ENCODE measurements around the gene HOXC10.

HOXC10 gene

DNA sequence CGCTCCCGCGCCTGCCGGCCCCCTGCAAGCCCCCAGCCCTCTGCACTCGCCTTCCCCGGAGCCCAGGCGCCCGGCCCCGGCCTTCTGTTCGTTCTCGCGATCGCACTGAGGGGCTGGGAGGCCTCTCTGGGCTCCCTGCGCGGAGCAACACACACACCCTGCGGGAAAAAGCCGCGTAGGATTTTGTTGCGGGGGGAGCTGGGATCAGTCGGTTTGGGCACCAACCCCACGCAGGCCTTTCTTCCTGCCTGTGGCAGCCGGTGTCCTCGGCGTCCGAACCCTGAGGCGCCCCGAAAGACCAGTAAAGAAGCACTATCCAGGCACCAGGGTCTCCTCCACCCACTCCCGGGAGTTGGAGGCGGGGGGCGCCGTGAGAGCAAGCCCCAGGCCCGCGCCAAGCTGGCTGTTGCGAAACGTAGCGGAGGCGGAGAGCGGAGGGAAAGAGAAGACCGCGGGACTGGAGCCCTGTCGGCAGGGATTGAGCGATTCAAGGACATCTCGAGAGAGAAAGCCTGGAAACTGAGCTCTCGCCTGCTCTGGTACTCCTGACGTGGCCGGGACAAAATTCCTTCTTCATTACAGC, 46.0 kb downstream of the HOXC10 start:
- no peak for DNase-seq

DNA sequence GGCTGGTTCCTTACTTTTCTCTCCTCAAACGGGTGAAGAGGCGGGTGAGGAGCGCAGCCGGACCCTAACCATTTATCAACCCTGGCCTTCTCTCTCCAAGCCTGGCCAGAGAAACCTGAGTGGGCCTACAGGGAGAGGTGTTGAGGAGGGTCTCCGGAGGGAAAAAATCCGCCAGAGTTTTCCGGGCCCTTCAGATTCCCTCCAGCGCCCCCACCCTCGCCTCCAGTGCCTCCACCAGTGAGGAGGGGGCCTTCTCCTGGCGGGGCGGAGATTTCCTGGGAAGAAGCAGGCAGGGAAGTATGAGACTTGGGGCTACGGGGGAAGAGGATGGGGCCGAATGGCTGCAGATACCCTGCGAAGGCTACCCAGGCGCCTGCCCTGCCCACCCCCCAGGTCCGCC, 46.5 kb downstream of the HOXC10 start:
- no peak for DNase-seq

DNA sequence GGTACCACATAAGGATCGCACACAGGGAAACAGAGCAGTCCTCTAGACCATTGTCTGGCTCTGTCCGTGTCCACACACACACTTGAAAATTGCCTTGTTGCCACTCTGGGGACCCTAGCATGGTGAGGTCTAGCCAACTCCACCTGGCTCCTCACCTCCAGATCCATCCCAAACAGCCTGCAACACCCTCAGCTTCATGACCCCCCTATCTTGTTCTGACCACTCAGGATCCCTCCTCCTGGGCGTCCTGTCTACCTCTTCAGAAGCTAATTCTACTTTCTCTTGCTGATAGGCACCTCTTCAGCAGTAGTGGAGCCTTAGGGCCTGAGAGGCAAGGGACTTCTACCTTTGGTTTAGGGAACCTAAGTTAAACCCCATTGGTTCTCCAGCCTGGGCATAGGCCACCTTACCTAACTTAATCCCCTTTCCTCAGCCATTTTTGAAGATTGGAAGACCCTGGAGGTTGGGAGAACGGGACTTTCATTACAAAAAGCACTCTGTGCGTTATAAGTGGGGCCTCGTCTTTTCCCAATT, 47.2 kb downstream of the HOXC10 start:
- DNase-seq = no peak

DNA sequence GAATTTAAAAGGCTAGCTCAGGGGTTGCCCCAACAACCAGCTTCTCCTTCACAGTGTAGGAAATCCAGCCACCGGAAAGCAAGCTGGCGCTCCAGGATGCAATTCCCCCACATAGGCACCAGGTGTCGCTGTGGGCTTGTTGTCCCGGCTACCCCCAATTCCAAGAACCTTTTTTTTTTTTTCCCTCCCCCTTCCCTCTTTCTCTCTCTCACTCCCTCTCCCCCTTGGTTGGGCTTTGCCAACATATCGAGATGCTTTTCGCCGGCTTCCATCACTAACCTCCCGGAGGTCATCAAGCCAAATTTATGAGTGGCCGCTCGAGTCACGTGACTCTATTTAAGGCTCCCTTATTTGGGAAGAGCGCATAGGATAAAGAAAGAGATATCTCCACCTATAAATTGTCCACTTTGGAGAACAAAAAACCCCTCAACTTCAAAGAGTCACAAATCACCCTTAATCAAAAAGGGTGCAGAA, 47.7 kb downstream of the HOXC10 start, which contains the start of gene HOXC5:
TSS of gene HOXC5 (plus strand) at position 424 of the 474 bp plus-strand sequence. CDS start 73 bp downstream, outside the sequence.
- no peak for DNase-seq

DNA sequence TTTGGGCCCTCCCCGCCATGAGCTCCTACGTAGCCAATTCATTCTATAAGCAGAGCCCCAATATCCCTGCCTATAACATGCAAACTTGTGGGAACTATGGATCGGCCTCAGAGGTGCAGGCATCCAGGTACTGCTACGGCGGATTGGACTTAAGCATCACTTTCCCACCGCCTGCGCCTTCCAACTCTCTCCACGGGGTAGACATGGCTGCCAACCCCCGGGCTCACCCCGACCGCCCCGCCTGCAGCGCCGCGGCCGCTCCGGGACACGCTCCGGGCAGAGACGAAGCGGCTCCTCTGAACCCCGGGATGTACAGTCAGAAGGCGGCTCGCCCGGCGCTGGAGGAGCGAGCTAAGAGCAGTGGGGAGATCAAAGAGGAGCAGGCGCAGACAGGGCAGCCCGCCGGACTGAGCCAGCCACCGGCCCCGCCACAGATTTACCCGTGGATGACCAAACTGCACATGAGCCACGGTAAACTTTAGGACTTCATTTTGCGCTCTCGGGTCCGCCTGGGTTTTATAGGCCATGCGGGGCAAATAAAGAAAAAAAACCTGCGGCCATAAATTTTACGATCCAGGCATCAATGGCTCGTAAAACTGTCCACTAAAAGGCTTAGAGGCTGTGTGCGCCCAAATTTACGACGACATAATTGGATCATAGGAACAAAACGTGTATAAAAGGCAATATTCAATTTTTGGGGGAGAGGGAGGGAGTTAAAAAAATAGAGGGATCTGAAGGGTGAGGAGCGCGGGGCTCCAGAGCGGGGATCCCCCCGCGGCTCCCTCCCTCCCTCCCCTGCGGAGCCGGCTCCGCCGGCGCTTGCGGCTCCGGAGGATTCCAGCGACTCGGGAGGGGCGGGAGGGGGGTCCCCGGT, 48.4 kb downstream of the HOXC10 start:
- DNase-seq = no peak

DNA sequence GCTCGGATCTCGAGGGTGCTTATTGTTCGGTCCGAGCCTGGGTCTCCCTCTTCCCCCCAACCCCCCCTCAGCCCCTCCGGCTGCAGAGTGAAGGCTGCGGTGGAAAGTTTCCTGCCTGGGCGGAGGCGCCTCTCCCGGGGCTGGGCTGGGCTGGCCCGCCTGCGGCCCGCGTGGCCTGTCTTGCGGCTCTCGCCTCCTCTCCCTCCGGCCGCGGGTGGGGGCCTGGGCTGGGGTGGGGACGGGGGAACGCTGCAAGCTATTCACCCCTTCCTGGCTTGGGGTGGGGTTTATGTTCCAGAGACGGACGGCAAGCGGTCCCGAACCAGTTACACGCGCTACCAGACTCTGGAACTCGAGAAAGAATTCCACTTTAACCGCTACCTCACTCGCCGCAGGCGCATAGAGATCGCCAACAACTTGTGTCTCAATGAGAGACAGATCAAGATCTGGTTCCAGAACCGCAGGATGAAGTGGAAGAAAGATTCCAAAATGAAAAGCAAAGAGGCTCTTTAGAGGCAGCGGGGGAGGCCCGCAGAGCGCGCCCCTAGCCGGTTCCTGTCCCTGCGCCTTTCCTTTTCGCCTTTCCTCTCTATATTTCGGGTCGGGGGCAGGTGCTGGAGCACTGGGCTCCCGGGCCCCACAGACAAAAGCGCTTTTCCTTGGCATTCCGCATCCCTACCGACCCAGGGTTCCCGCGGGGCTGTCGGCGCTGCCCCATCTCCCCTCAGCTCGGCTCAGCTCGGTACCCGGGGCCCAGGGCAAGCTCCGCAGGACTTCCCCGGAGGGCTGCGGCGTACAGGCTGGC, 49.2 kb downstream of the HOXC10 start:
- no peak for DNase-seq

DNA sequence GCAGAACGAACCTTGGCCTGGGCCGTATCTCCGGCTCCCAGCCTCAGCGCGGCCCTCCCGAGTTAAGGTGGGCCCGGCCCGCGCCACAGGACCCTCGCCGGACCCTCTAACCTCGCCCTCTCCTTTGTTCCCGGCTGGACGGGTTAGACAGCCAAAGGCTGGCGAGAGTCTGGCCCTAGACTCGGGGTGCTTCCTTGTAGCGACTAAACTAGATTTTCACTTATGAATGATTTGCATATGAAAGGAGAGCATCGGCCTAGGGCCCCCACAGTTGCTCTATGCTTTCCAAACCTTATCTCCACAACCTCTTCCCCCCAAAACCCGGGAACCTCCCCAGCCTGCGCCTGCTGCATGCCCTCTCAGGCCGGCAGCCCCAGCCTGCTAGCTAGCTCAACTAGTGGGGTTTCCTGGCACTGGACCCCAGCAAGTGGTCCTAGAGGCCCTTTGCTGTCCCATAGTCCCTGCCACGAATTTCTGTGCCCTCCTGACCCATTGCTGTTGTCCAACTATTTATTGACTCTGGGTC, 49.9 kb downstream of the HOXC10 start:
- no peak for DNase-seq

DNA sequence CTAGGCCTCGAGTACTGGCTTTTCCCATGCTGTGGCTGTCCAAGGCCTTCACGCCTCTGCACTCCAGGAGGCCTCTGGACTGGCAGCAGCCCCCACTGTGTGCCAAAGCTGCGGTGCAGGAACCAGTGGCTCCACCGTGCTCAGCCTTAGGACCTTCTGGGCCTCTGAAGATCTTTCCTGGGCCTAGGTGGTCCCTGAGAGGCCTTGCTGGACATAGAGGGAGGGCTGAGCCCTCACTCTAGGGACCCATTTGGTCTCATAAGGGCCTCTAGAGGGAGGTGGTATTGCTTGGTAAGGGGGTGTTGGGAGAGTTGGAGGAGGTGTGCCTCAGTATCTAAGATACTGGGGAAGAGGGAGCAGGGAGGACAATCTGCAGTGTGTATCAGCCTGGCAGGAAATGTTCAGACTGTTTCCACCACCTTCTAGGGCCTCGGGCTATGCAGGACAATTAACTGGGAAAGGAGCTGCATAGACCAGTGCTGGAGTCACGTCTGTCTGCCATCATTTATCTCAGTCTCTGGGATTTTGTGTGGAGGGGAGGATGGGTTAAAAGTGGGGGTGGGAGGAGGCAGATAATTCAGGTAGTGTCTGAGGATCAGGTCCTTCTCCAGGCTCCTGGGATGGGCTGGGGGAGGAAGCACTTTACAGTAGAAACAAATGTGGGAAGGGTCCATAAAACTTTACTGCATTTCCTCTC, 50.8 kb downstream of the HOXC10 start:
- no peak for DNase-seq

DNA sequence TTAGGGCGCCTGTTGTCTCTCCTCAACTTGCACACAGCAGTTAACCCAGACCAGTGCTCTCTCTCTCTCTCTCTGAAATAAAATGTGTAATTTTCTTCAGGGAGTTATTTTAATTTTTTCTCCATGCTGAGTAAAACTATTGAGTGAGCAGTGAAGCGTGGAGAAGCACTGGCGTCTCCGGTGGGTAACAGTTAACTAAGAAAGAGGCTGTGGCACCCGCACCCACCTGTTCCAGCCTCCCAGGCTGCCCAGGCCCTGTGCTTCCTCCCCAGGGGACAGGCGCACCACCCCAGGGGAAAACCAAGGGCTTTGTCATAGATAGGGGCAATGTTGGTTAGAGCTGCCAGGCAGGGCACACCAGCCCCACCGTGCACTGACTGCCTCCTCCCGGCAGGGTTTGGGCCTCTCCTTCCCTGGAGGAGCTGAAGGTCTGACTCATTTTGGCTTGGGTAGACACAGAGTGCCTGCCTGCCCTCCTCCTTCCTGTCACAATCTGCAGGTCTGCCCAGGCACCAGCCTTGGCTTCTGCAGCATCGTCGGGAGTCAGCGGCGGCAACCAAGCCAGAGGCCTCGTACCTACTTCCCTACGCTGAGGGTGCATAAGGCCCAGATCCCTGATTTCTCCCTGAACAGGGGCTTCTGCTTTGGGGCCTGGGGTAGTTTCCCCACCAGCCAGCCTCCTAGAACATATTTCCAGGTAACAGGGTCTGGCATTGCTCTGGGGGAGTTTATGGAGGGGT, 51.8 kb downstream of the HOXC10 start:
- no peak for DNase-seq

DNA sequence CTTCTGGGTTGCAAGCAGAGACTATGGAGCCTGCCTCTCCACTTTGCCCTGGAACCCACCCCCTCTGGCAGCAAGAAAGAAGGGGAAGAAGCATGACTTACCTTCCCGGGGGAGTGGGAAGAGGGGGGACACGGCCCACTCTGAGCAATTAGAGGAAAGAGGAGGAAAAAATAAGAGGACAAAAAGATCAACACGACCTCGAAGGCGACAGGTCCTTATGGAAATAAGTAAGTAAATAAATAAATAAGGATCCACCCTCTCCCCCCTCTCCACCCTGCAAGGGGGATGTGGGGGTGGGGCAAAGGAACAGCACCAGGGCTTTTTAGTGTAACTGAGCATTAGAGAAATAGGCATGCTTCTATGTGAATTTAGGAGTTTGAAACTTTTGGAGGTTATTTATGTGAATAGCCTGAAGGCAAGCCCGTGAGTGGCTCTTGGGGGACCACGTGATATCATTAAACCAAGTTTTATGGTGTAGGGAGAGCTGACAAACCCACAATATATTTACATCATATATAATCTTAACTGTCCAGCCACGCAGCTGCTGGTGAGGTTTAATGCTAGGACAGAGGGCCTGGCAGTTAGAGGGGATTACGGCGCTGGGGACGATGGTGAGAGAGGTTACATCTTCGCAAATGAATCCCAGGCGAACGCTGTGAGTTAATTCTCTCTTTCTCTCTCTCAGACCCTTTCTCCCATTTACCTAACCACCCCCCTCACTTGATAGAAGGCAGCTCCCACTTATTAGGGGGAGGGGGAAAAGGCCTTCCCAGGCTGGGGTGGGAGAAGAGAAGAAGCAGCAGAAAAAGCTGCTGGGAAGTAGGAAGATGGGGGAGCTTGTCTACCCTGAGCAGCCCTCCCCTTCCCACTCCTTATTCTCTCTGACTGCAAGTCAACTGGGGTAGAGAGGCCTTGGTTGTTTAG, 52.7 kb downstream of the HOXC10 start:
- DNase-seq = no peak

DNA sequence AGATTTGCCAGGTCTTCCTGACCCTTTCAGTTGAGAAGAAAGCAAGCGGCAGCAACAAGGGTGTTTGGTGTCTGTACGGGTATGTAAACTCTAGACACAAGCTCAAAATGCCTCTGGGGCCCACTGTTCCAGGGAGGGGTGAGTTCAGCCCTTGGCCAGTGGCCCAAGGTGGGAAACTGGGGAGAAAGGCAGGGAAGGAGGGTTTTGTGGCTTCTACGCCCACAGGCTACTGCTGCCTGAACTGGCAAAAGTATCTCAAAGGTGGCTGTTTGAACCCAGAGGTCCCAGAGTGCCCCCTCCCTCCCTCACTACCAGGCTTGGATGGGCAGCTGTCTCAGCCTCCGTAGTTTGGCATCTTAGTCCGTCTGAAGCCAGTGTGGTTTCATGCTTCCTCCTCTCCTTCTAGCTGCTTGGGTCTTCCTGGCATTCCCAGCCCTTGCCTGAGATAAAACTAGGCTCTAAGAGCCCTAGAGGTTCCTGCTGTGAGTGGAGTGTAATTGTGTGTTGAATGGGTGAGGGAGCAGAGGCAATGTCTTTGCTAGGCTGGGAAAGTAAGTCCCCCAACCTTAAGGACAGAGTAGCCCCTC, 53.4 kb downstream of the HOXC10 start:
- no peak for DNase-seq

DNA sequence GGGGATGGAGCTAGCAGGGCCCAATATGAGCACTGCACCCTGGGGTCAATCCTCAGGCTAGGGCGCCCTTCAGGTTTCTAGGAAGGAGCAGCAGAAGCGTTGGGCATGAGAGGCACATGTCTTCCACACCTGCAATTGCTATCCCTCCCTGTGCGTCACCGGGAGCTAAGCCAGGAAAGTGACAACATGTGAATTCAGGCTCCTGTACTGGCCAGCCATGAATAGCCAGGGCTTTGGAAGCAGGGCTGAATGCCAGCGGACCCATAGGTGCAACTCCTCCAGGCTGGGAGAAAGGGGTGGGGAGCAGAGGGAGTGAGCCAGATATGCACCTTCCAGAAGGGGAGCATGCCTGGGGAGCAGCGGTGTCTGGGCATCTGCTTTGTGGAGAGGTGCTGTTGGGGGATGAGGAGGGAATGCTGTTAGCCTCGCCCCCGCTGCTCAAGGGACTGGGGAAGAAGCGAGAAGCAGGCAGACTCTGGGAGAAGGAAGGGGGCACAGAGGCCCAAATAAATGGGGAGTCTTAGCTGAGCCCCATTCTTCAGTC, 54.0 kb downstream of the HOXC10 start:
- DNase-seq = no peak

DNA sequence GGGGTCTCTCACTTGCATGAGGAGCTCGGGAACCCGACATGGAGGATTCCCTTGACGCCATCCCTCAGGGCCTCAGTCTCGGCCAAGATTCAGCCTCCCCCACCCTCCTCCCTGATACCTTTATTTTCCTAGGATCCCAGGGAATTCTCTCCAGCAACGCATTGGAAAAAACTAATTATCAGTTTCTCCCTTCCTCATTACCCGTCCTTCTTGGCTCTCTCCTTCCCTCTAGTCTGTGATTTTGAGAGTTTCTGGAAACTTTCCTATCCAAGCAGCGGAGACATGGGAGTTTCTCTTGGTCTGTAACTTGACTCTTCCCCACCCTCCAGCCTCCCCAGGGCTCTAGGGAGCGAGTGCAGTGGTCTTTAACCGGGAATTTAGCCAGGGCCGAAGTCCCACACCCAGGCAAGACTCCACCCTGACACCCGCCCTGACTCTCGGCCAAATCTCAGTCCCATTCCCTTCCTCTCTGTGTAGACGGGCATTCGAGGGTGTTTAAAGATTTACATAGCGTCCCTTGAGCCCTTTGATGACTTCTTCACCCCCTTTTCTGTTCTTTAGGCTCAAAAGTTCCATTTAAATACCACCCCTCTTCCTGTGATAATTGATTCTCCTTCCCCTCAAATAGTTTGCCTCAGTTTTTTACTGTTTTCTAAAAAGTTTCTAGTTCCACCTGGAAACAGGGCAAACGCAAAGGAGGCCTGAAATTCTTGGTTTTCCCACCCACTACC, 54.6 kb downstream of the HOXC10 start:
- DNase-seq = no peak

Data from SIG-M5 (cell line).